Left lung (tissue), 10 donors: Measurements from ENCODE around the gene LHFPL3. TPM values are rescaled to one million over a fixed set of nuclear protein-coding genes. Genes with fewer than 3 reads are reported as not detected.

Source experiments
- ATAC-seq: fragments of 200-7000 bp; cut with Tn5 transposase; one replicate; pipeline ENCODE4 v1.9.1; 2020; ENCODE audit warnings: moderate library complexity
- DNase-seq, 4 donors: peaks; one replicate each; pipeline ENCODE4 v3.0.0-alpha.2; 2013 to 2020
- H3K27ac ChIP-seq, 2 donors: fragments of 200-600 bp; sonication (generic) in 1 of 2; one replicate each; pipeline versions ENCODE4 v1.5.0 to v1.8.0; 2020 to 2021
- H3K27me3 ChIP-seq, 2 donors: fragments of 200-600 bp; sonication (generic) in 1 of 2; one replicate each; pipeline versions ENCODE4 v1.5.0 to v1.8.0; 2020 to 2021
- H3K36me3 ChIP-seq, 2 donors: fragments of 200-600 bp; sonication (generic) in 1 of 2; one replicate each; pipeline versions ENCODE4 v1.5.0 to v1.8.0; 2020 to 2021
- H3K4me1 ChIP-seq, 2 donors: fragments of 200-600 bp; one replicate each; pipeline ENCODE4 v1.8.0; 2021
- H3K4me3 ChIP-seq, 2 donors: fragments of 200-600 bp; sonication (generic) in 1 of 2; one replicate each; pipeline versions ENCODE4 v1.5.0 to v1.8.0; 2020 to 2021; ENCODE audit warnings: mild to moderate bottlenecking in 1 of 2
- H3K9me3 ChIP-seq, 2 donors: fragments of 200-600 bp; sonication (generic) in 1 of 2; one replicate each; pipeline versions ENCODE4 v1.5.0 to v1.8.0; 2020 to 2021
- intact Hi-C, 2 donors: fragments of 100-400 bp; cut with DNase I; formaldehyde crosslinking; loops; one replicate each; pipeline versions ENCODE4 v1.11.2 to v1.14.2; 2022
- polyA plus RNA-seq, 6 donors: library from polyadenylated mRNA; unstranded; fragments of 120-200 nt; gene quantifications; one replicate each; pipeline ENCODE4 v1.2.1, GENCODE V29; 2013; ENCODE audit not compliant: insufficient read length in 6 of 6
- total RNA-seq, 2 donors: library from RNA; stranded (reverse); fragmentation: NEBNext Ultra II Directional; extraction: Animal tissue kit (Norgen Biotek cat#: 25700); gene quantifications; one replicate each; pipeline ENCODE4 v1.2.1, GENCODE V29; 2021
- TF ChIP-seq, protein P1 (sequence below), 2 donors: fragments of 200-600 bp; sonication (generic) in 1 of 2; IDR thresholded peaks; one replicate each; pipeline versions ENCODE4 v1.5.0 to v1.8.0; 2021; ENCODE audit warnings: antibody characterized with exemption in 2 of 2
- donor health status: DM: no; HTN: yes; CAD: no.
- donor health status: DM: no; HTN: no; CAD: no.

LHFPL3 gene
- total and polyA plus RNA-seq, 8 donors = 1.0 to 3.7 (median 2.5) TPM; not detected in 2

DNA sequence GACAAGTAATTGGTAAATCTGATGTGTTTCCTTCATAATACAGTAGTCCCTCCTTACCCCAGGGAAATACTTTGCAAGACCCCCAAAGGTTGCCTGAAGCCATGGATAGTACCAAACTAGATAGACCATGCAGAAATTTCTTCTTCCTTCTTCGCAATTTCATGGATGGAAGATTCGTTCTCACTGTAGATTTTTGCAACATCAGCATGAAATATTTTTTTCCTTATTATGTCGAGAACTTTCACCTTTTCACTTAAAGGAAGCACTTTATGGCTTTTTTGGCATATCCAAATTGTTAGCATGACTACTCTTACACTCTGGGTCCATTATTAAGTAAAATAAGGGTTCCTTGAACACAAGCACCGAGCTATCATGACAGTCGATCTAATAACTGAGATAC lies 333.2 kb downstream of the LHFPL3 start:
- DNase-seq (no peak), ATAC-seq (no peak)
- H3K36me3 ChIP-seq = no peaks in the 10 kb centered on the region
- H3K4me3 ChIP-seq = no peak overlapping the region
- H3K9me3 ChIP-seq = no peaks in the 10 kb centered on the region
- TF ChIP-seq, protein P1, sequence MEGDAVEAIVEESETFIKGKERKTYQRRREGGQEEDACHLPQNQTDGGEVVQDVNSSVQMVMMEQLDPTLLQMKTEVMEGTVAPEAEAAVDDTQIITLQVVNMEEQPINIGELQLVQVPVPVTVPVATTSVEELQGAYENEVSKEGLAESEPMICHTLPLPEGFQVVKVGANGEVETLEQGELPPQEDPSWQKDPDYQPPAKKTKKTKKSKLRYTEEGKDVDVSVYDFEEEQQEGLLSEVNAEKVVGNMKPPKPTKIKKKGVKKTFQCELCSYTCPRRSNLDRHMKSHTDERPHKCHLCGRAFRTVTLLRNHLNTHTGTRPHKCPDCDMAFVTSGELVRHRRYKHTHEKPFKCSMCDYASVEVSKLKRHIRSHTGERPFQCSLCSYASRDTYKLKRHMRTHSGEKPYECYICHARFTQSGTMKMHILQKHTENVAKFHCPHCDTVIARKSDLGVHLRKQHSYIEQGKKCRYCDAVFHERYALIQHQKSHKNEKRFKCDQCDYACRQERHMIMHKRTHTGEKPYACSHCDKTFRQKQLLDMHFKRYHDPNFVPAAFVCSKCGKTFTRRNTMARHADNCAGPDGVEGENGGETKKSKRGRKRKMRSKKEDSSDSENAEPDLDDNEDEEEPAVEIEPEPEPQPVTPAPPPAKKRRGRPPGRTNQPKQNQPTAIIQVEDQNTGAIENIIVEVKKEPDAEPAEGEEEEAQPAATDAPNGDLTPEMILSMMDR (IDR thresholded peaks at IDR 0.05) = no peak
- no peak overlapping the region for H3K27ac ChIP-seq
- intact Hi-C loops = no loop called here
- H3K27me3 ChIP-seq = no peaks in the 10 kb centered on the region
- H3K4me1 ChIP-seq = no peaks in the 10 kb centered on the region

DNA sequence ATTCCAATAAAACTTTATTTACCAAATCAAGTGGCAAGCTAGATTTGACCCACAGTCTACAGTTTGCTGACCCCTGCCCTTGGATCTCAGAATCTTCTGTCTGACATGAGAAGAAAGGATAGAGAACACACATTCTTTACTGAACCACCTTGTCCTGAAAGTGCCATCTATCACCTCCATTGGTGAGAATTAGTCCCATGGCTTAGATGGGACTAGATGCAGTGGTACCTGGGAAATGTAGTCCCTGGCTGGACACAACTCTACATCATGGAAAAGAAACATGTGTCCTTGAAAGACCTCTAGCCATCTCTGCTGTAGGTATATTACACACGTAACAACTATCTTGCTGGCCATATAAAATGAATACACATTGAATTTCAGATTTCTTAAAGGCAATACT lies 336.2 kb downstream of the LHFPL3 start:
- no peak for ATAC-seq
- DNase-seq = no peak
- intact Hi-C loops = no loop called here
- Histone ChIP-seq H3K36me3 (no peaks in the 10 kb centered on the region), H3K27me3 (no peaks in the 10 kb centered on the region), H3K27ac (no peak overlapping the region), H3K4me1 (no peaks in the 10 kb centered on the region), H3K4me3 (no peak overlapping the region), H3K9me3 (no peaks in the 10 kb centered on the region)
- TF ChIP-seq, protein P1 (IDR thresholded peaks at IDR 0.05) = no peak

DNA sequence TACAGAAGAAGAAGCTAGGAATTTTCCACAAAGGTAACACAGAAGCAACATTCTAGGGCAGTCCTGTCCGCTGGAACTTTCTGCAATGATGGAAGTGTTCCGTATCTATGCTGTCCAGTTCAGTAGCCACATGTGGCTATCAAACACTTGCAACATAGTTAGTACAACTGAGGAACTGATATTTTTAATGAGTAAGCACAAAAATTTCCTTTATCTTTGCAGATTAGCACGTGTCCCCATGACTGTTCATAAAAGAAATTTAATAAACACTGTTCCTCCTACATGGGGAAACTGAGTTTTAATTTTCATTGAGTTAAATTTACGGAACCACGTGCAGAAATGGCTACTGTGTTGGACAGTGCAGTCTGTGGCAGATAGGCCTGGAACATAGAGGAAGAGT lies 349.2 kb downstream of the LHFPL3 start:
- Histone ChIP-seq H3K36me3 (no peaks in the 10 kb centered on the region), H3K27me3 (no peaks in the 10 kb centered on the region), H3K27ac (no peak overlapping the region), H3K4me3 (no peak overlapping the region), H3K9me3 (no peaks in the 10 kb centered on the region), H3K4me1 (no peaks in the 10 kb centered on the region)
- DNase-seq (no peak), ATAC-seq (no peak)
- TF ChIP-seq, protein P1 (IDR thresholded peaks at IDR 0.05) = no peak
- intact Hi-C loops = no loop called here

DNA sequence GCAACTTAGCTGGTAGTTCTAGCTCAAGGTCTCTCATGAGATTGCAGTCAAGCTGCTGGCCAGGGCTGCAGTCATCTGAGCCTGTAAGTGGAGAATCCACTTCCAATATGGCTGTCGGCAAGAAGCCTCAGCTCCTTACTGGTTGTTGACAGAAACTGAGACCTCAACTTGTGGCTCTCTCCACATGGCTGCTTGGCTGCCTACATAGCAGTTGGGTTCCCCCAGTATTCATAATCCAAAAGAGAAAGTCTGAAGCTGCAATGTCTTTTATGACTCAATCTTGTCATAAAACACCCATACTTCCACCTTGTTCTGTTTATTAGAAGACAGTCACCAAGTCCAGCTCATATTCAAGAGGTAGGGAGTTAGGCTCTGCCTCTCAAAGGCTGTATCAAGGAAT lies 350.7 kb downstream of the LHFPL3 start:
- H3K27ac ChIP-seq = no peak overlapping the region
- intact Hi-C loops = no loop called here
- no peak overlapping the region for H3K4me3 ChIP-seq
- TF ChIP-seq, protein P1 (IDR thresholded peaks at IDR 0.05) = no peak
- ATAC-seq (no peak), DNase-seq (no peak)
- H3K27me3 ChIP-seq = no peaks in the 10 kb centered on the region
- no peaks in the 10 kb centered on the region for H3K9me3 ChIP-seq
- H3K4me1 ChIP-seq = no peaks in the 10 kb centered on the region
- H3K36me3 ChIP-seq = no peaks in the 10 kb centered on the region

DNA sequence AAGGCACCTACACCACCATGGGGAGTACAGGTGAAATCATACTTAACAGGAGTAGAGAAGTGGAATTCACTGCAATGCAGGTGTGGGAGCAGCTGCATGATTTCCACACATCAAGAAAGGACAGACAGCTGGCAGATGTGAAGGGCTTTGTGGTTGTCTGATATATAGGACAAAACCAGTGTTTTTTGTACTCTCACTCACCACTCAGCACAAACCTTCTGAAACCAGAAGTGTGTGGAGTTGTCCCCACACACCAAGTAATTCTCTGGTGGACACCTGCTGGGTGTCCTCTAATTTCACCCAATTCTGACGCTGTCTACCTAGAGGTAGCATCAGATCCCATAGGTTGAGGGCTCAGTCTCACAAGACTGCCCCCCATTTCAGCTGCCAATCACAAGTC lies 357.9 kb downstream of the LHFPL3 start:
- Histone ChIP-seq H3K27me3 (no peaks in the 10 kb centered on the region), H3K27ac (no peak overlapping the region), H3K9me3 (no peaks in the 10 kb centered on the region), H3K4me1 (no peaks in the 10 kb centered on the region), H3K4me3 (no peak overlapping the region), H3K36me3 (no peaks in the 10 kb centered on the region)
- no peak for ATAC-seq
- TF ChIP-seq, protein P1 (IDR thresholded peaks at IDR 0.05) = no peak
- no peak for DNase-seq
- intact Hi-C loops = no loop called here
